OCI-LY7 (cell line): ENCODE results near the gene SRGN. TPM values are rescaled to one million over a fixed set of nuclear protein-coding genes. Genes with fewer than 3 reads are reported as not detected.
"Not testable (repeated sequence)": the region's sequence is repeated elsewhere in the genome, so short reads cannot be mapped to it uniquely, and the experiment has no call there.

ENCODE experiments used
- Bru-seq: library from RNA; stranded (reverse); fragments of 400-500 nt; gene quantifications from one replicate; lab custom pipeline; 2021; lab: Mats Ljungman, UMichigan
- BruChase-seq, 2 experiments: library from RNA; stranded (reverse); fragments of 400-500 nt; gene quantifications; one replicate each; lab custom pipeline; 2021; lab: Mats Ljungman, UMichigan
- BruUV-seq: library from RNA; stranded (reverse); fragments of 400-500 nt; replicated peaks from 2 replicates; lab custom pipeline; 2021; lab: Mats Ljungman, UMichigan
- CTCF ChIA-PET: fragments of 300-600 bp; sonication (Branson Sonifier 250); formaldehyde crosslinking; loops from one replicate; lab custom pipeline; 2022; ENCODE audit warnings: antibody characterized with exemption; ENCODE audit not compliant: unreplicated experiment; lab: Charles Lee
- POLR2A ChIA-PET: fragments of 300-600 bp; sonication (Branson Sonifier 250); formaldehyde crosslinking; loops from one replicate; lab custom pipeline; 2022; ENCODE audit warnings: antibody characterized with exemption; lab: Charles Lee
- DNase-seq: peaks from one replicate; pipeline ENCODE4 v3.0.0-alpha.2; 2015; ENCODE audit warnings: low spot score
- H2AFZ ChIP-seq: fragments of 200-600 bp; sonication (generic), shearing (Covaris generic); 2 replicates; pipeline ENCODE4 v1.6.1; 2014; ENCODE audit warnings: mild to moderate bottlenecking, antibody characterized with exemption, low read length, moderate library complexity
- H3K27ac ChIP-seq: fragments of 200-600 bp; sonication (generic); 2 replicates; pipeline ENCODE4 v1.5.1; 2014; ENCODE audit warnings: mixed run types, low read depth, mild to moderate bottlenecking, moderate library complexity, low read length, inconsistent platforms; ENCODE audit not compliant: poor library complexity, severe bottlenecking
- H3K36me3 ChIP-seq: fragments of 200-600 bp; sonication (generic); 2 replicates; pipeline ENCODE4 v1.6.1; 2014; ENCODE audit warnings: mild to moderate bottlenecking, antibody characterized with exemption, low read length, moderate library complexity, mixed read lengths; ENCODE audit not compliant: insufficient read depth
- H3K4me1 ChIP-seq: fragments of 200-600 bp; sonication (generic); 2 replicates; pipeline ENCODE4 v1.5.1; 2014; ENCODE audit warnings: mild to moderate bottlenecking, low read length; ENCODE audit not compliant: insufficient read depth, poor library complexity, severe bottlenecking
- H3K4me2 ChIP-seq: fragments of 200-600 bp; sonication (generic); 2 replicates; pipeline ENCODE4 v1.6.1; 2014; ENCODE audit warnings: mild to moderate bottlenecking, low read length
- H3K4me3 ChIP-seq: fragments of 200-600 bp; sonication (generic); 2 replicates; pipeline ENCODE4 v1.5.1; 2014; ENCODE audit warnings: mild to moderate bottlenecking, low read depth, low read length; ENCODE audit not compliant: poor library complexity, severe bottlenecking
- H3K79me2 ChIP-seq: fragments of 200-600 bp; sonication (generic); 2 replicates; pipeline ENCODE4 v1.6.1; 2016; ENCODE audit warnings: low read depth, mild to moderate bottlenecking, low read length, moderate library complexity, mixed read lengths; ENCODE audit not compliant: insufficient read depth
- H3K9me2 ChIP-seq: fragments of 200-600 bp; sonication (generic); 2 replicates; pipeline ENCODE4 v1.6.1; 2016; ENCODE audit warnings: mild to moderate bottlenecking, low read length, mixed read lengths; ENCODE audit not compliant: insufficient read depth
- H3K9me3 ChIP-seq: fragments of 200-600 bp; sonication (generic); 2 replicates; pipeline ENCODE4 v1.6.1; 2014; ENCODE audit warnings: mild to moderate bottlenecking, mixed run types, low read length, mixed read lengths
- H4K20me1 ChIP-seq: fragments of 200-600 bp; sonication (generic); 2 replicates; pipeline ENCODE4 v1.6.1; 2014; ENCODE audit warnings: mild to moderate bottlenecking, antibody characterized with exemption, low read length, moderate library complexity, mixed read lengths; ENCODE audit not compliant: insufficient read depth
- EZH2phosphoT487 ChIP-seq: fragments of 200-600 bp; sonication (generic); IDR thresholded peaks from 2 replicates; pipeline ENCODE4 v1.6.1; 2018; ENCODE audit warnings: low read depth, borderline replicate concordance, mild to moderate bottlenecking, mixed run types, antibody characterized with exemption, low read length, moderate library complexity, mixed read lengths
- intact Hi-C: fragments of 100-400 bp; cut with micrococcal nuclease; formaldehyde crosslinking; loops from one replicate; pipeline ENCODE4 v1.10.0; 2022; ENCODE audit not compliant: unreplicated experiment
- long read RNA-seq: library from polyadenylated mRNA; stranded (forward); transcript quantifications from one replicate; pipeline ENCODE4 v2.0.0, GENCODE V29; 2022
- total RNA-seq, 2 experiments: library from RNA; depleted of rRNA in 1 of 2; stranded (reverse); fragments of >200 nt in 1 of 2; shearing (Covaris generic) in 1 of 2; gene quantifications; 2 replicates each; pipeline ENCODE4 v1.2.3, GENCODE V29; 2014 to 2022
- TF ChIP-seq, protein P1 (sequence below): fragments of 200-600 bp; sonication (generic); conservative IDR thresholded peaks from 2 replicates; pipeline ENCODE4 v1.5.1; 2014; ENCODE audit warnings: mild to moderate bottlenecking, antibody characterized with exemption, low read length, moderate library complexity, mixed read lengths

The SRGN gene, protein sequence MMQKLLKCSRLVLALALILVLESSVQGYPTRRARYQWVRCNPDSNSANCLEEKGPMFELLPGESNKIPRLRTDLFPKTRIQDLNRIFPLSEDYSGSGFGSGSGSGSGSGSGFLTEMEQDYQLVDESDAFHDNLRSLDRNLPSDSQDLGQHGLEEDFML
- total RNA-seq (2014; rRNA removed; shearing (Covaris generic)) (15.1 and 16.3 TPM in 2 replicates), total RNA-seq (2022) (5.8 and 9.1 TPM in 2 replicates), Bru-seq, nascent RNA (percentile 40 among the genes with signal in this experiment), BruChase-seq, experiment 1, labeled RNA remaining after a 6-hour chase (percentile 46 among the genes with signal in this experiment), BruChase-seq, experiment 2, labeled RNA remaining after a 2-hour chase (percentile 43 among the genes with signal in this experiment)
- long read RNA-seq, partial matches to known transcripts, result 0 of 4 reads
- long read RNA-seq, other reads (novel, unspliced or antisense), result 0 of 4 reads

DNA sequence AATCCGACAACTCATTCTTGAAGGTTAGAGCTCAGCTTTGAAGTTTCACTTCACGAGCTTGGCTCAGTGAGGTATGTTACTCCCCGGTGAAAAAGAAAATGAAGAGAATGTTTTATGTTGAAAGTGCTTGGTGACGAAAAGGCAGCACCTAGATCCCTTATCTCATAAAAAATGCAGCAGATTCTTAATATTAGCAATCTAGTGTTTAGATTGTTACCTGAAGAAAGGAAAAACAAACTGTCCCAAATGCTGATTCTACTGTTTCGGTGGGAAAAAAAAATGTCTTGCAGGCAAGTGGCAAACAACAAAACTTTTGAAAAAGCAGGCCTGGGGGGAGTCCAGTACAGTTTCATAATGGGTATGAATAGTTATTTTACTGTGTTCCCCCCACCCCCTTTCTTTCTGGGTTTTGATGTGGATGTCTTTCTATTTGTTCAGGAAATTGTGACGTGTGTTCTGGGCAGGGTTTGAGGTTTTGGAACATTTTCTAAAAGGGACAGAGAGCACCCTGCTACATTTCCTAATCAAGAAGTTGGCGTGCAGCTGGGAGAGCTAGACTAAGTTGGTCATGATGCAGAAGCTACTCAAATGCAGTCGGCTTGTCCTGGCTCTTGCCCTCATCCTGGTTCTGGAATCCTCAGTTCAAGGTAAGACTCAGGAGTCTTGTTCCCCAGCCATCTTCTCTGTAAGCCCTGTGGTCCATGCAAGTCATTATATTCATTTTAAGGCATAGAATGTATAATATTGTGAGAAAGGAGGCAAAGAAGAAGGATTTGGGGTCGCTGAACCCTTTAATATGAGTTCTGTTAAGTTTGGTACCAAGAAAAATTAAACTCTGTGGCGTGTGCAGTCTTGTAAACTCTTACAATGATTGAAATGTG, at the start of gene SRGN:
Gene SRGN (plus strand): TSS at position 514 of the 881 bp plus-strand sequence. CDS start 55 bp downstream, at position 569.
- Histone ChIP-seq H3K9me3 (no peaks in the 10 kb centered on the region), H3K27ac (peak within 1 kb of the TSS; percentile 15), H3K4me1 (peaks cover 21% of the 10 kb centered on the region), H3K79me2 (peaks cover 1% of the 10 kb centered on the region; the same call in 1 of the 2 replicates), H3K36me3 (no peaks in the 10 kb centered on the region), H4K20me1 (no peaks in the 10 kb centered on the region), H3K4me3 (peak within 1 kb of the TSS; percentile 68), H3K4me2 (peak within 1 kb of the TSS; percentile 89), H3K9me2 (no peaks in the 10 kb centered on the region), H2AFZ (peak within 1 kb of the TSS; percentile 100)
- POLR2A ChIA-PET, result interaction anchor here (0.6 to 1.2 kb wide), 12 partner anchors 14 to 856 kb away, joined by 3 to 5 read pairs (median 3); no protein-coding TSS in a partner anchor
- intact Hi-C loops, result no loop called here
- DNase-seq, result peak; percentile 75
- CTCF ChIA-PET, result no interaction called here
- TF ChIP-seq EZH2phosphoT487, result no peak
- TF ChIP-seq, protein P1, sequence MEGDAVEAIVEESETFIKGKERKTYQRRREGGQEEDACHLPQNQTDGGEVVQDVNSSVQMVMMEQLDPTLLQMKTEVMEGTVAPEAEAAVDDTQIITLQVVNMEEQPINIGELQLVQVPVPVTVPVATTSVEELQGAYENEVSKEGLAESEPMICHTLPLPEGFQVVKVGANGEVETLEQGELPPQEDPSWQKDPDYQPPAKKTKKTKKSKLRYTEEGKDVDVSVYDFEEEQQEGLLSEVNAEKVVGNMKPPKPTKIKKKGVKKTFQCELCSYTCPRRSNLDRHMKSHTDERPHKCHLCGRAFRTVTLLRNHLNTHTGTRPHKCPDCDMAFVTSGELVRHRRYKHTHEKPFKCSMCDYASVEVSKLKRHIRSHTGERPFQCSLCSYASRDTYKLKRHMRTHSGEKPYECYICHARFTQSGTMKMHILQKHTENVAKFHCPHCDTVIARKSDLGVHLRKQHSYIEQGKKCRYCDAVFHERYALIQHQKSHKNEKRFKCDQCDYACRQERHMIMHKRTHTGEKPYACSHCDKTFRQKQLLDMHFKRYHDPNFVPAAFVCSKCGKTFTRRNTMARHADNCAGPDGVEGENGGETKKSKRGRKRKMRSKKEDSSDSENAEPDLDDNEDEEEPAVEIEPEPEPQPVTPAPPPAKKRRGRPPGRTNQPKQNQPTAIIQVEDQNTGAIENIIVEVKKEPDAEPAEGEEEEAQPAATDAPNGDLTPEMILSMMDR, result no peak
- BruUV-seq, result no TSS peak

DNA sequence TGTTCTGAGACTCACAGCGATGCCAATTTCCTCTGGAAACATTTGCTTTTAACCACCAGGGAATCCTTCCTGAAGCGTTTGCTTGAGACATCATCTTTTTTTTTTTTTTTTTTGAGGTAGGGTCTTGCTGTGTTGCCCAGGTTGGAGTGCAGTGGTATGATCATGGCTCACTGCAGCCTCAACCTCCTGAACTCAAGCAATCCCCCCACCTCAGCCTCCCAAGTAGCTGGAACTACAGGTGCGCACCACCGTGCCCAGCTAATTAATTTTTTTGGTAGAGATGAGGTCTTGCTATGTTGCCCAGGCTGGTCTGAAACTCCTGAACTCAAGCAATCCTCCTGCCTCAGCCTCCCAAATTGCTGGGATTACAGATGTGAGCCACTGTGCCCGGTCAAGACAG, 47.0 kb upstream of the SRGN start:
- H3K4me2 ChIP-seq, H3K9me3 ChIP-seq, H2AFZ ChIP-seq, intact Hi-C loops, POLR2A ChIA-PET, BruUV-seq, H3K27ac ChIP-seq, H3K79me2 ChIP-seq, H3K4me3 ChIP-seq, H3K36me3 ChIP-seq, H4K20me1 ChIP-seq, DNase-seq, CTCF ChIA-PET, H3K9me2 ChIP-seq: not testable (repeated sequence)
- H3K4me1 ChIP-seq, result peaks cover 12% of the 10 kb centered on the region

DNA sequence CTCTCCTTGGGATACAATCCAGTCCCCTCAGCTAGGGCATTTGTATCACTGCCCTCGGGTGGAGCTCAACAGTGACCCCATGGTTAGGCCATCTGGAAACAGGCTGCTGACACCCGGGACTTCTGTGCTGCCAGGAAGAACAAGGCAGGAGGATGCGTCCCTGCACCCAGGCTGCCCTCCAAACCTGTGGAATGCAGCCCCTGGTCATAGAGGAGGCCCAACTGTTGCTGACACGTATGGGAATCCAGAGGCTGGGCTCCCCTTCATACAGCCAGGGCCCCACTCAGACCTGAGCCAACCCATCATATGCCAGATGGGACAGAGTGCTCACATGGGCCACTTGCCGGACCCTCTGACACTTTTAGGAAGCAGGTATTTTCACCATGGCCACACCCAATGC, 45.5 kb upstream of the SRGN start:
- intact Hi-C loops, result no loop called here
- Histone ChIP-seq H4K20me1 (no peaks in the 10 kb centered on the region), H3K36me3 (no peaks in the 10 kb centered on the region), H3K4me2 (no peak overlapping the region), H3K79me2 (no peaks in the 10 kb centered on the region), H3K27ac (no peak overlapping the region), H3K4me3 (no peak overlapping the region), H3K9me3 (no peaks in the 10 kb centered on the region), H3K4me1 (peaks cover 12% of the 10 kb centered on the region), H2AFZ (no peak overlapping the region), H3K9me2 (no peaks in the 10 kb centered on the region)
- DNase-seq, result no peak
- TF ChIP-seq, protein P1, result no peak
- no peak for TF ChIP-seq EZH2phosphoT487
- no TSS peak for BruUV-seq
- ChIA-PET CTCF (no interaction called here), POLR2A (no interaction called here)
